Breast epithelium (tissue), 3 donors: ENCODE data around the gene UPP2.

Experiments
- POLR2A ChIP-seq: fragments of 450-650 bp; IDR thresholded peaks from one replicate; pipeline ENCODE4 v1.6.1; 2016; ENCODE audit warnings: antibody characterized with exemption, mild to moderate bottlenecking, moderate library complexity
- TF ChIP-seq, protein P1 (sequence below), 3 donors: fragments of 450-650 bp; IDR thresholded peaks; one replicate each; pipeline ENCODE4 v1.5.1; 2016 to 2017; ENCODE audit warnings: antibody characterized with exemption in 3 of 3, mild to moderate bottlenecking in 3 of 3, moderate library complexity in 3 of 3

DNA sequence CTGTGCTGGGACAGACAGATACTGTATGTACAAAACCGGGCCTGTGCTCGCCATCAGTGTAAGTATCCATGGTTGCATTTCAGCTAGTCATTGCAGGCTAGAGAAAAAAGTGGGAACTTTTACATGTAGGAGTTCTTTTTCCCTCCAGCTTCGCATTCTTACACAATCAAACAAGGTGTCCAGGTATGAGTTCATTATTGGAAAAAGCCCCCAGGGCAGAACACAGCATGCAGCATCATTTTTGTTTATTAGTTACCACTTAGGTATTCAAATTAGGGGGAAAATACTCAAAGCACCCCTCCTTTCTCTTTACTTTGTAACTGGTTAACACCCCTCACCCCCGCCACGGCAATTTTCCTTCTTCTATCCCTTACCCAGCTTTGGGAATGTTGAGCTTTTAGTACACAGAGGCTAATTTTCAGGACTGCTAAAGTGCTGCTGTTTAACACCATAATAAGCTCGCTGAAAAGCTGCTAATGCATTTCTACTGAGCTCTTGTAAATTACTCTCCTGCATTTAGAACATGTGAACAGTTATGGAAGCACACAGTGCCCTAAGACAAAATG, 13.6 kb downstream of the UPP2 start:
- TF ChIP-seq, protein P1, sequence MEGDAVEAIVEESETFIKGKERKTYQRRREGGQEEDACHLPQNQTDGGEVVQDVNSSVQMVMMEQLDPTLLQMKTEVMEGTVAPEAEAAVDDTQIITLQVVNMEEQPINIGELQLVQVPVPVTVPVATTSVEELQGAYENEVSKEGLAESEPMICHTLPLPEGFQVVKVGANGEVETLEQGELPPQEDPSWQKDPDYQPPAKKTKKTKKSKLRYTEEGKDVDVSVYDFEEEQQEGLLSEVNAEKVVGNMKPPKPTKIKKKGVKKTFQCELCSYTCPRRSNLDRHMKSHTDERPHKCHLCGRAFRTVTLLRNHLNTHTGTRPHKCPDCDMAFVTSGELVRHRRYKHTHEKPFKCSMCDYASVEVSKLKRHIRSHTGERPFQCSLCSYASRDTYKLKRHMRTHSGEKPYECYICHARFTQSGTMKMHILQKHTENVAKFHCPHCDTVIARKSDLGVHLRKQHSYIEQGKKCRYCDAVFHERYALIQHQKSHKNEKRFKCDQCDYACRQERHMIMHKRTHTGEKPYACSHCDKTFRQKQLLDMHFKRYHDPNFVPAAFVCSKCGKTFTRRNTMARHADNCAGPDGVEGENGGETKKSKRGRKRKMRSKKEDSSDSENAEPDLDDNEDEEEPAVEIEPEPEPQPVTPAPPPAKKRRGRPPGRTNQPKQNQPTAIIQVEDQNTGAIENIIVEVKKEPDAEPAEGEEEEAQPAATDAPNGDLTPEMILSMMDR (IDR thresholded peaks at IDR 0.05), result no peak
- TF ChIP-seq POLR2A, result no peak
